HG03354 (cell line): Measurements from ENCODE around the gene VWA8.

ENCODE experiments used
- ATAC-seq: cut with Tn5 transposase; IDR thresholded peaks from one replicate; pipeline ENCODE4 v1.9.1; 2021; ENCODE audit warnings: mild to moderate bottlenecking; ENCODE audit not compliant: unreplicated experiment, poor library complexity, severe bottlenecking

The VWA8 gene

GRCh38 chr13:41960637-41961465 is at the start of gene VWA8:
VWA8 (minus strand) TSS chr13:41961109; CDS start chr13:41961015, 94 bp downstream.
- ATAC-seq: peak; percentile 93

GRCh38 chr13:42009057-42009456 is 48.1 kb upstream of the VWA8 start:
- no peak for ATAC-seq

DNA sequence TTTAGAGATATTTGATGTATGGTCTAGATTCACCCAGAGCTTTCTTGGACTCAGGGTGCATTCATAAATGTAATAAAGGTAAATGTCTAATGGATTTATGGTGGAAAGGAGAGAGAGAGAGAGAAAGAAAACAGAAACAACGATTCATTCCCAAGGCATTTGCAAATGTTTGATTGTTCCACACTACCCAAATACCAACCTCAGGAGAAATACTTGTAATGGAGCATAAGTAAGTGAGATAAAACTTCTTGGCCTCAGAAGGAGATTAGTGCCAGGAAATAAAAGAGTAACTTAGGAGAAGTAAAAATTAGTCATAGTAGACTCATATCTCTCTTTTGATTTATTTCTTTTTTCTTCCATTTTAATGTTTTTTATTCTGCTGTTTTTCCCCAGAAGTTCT is 46.9 kb upstream of the VWA8 start:
- no peak for ATAC-seq

- ATAC-seq: no peak
Observed at GRCh38 chr13:42002066-42002465, 41.2 kb upstream of the VWA8 start.

DNA sequence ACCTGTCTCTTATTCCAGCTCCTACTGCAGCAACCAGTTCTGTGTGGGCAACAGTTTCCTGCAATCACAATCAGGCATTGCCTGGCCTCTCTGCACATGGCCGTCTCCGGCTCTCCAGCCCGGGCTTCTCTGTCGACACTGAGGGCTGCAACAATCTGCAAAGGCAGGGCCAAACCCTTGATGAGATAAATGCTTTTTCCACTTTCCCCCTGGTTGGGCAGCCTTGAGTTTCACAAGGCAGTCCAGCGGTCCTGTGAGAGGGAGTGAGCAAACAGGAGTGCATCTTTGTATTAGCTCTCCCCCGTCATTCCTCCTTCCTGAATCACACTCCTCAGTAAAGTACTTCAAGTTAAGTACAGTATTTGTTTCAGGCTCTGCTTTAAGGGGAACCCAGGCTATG is 40.7 kb upstream of the VWA8 start:
- ATAC-seq: no peak

GRCh38 chr13:42000846-42001245 is 39.9 kb upstream of the VWA8 start:
- no peak for ATAC-seq

DNA sequence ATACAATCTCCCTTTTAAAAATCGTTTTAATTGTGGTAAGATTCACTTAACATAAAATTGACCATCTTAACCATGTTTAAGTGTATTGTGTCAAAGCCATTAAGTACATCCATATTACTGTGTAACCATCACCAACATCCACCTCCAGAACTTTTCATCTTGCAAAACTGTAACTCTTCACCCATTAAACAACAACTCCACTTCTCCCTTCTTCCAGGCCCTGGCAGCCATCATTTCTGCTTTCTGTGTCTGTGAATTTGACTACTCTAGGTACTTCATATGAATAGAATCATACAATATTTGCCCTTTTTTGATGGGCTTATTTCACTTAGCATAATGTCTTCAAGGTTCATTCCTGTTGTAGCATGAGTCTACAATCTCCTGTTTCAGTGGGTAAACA is 36.5 kb upstream of the VWA8 start:
- ATAC-seq: no peak

GRCh38 chr13:41995946-41996345 is 35.0 kb upstream of the VWA8 start:
- no peak for ATAC-seq

GRCh38 chr13:41995336-41995735 is 34.4 kb upstream of the VWA8 start:
- no peak for ATAC-seq

DNA sequence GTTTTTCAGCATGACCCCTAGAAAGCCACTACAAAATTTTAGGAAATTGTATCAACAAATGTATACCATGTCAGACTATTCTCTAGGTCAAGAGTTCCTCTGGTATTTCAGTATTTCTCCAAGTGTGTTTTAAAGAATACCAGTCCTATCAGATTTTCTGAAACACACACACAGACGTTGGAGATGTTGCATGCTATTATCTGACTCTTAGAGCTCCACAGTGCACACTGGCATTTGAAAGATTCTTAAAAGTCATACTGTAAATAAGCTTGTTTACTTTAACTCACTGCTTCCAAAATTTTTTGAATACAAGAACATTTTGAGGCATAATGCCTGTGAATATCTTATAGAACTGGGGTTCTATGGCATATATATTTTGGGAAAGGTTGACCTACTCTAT is 33.8 kb upstream of the VWA8 start:
- no peak for ATAC-seq

DNA sequence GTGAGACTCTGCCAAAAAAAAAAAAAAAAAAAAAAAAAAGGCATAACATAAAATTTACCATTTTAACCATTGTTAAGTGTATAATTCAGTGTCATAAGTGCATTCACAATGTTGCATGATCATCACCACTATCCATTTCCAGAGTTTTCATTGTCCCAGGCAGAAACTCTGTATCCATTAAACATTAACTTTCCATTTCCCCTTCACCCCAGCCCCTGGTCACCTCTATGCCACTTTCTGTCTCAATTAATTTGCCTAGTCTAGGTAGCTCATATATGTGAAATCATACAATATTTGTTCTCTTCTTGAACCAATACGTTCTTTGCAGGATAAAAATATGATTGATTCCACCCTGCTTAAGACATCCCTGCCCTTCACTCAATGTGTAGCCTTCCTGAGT is 31.0 kb upstream of the VWA8 start:
- no peak for ATAC-seq

DNA sequence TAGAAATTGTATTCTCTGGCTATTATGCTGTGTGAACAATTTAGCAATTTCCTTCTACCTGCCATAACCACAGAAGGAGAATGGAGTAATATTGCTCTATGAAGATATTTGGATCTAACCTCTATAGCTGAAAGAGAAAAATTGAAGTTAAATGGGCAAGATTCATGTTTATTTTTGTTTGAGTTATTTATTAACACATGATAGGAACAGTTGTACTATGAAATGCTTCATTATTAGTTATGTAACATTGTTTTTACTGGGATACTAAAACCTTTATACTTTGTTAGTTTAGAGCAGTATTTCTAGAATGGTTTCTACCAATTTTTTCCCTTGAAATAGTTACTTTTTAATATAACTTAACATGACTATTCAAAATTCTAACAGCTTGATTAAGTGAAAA is 27.3 kb upstream of the VWA8 start:
- no peak for ATAC-seq

DNA sequence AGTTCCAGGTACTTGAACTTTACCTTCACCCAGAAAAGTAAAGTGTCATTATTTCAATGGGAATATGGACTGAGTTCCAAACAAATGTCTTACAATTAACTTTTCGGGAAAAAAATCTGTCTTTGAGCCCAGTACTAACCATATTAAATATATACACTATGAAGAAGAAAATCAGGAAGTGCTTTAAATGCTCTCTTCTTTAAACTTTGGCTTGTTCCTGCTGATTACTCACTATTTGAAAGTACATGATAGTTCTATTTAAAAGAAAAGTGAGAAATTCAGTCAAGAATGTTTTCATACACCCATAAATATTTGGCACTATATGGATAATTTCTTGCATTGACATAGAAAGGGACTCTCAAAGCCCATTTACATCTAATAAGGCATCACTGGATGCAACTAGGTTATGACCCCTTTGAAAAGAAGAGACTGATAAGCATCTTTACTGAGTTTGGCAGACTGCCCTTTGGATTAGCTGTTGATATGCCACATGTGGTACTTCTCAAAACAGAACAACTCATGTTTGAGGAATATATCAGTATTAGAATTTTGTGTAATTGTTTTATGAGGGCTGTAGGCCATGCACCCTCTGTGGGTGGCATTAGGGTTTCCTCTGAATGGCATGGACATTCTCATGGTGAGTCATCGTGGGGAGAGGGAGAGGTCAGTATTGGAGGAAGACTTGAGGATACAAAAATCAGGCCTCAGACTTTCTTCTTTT is 25.0 kb upstream of the VWA8 start:
- ATAC-seq: no peak

DNA sequence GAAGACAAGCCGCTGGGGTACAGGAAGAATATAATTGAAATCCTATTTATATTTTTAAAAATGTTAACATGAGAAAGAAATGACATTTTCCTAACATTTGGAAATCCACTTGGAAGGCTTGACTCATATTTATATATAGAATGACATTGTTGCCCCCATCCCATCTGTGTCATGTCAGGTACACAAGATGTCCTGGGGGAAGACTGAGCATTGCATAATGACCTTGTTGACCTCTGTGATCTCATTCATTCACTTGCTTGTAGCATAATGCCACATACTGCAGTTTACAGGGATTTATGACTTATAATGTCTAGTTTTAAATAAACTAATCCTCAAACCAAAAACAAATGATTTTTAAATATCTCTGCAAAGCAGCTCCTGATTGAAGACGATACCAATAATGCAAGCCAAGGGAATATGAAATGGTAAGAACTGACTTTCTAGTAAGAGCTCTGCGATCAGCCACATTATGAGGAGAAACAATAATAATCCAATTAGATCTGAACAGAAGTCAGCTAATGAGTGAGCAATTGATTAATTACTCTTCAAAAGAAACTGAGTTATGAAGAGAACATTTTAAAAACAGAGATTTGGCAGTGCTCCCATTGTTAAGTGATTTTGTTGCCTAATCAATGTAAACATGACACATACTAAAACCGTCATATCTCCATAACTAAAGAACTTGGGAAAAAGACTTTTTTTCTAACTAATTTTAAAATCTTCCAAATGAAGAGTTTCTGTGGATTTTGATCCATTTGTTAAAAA is 21.2 kb upstream of the VWA8 start:
- ATAC-seq: no peak

DNA sequence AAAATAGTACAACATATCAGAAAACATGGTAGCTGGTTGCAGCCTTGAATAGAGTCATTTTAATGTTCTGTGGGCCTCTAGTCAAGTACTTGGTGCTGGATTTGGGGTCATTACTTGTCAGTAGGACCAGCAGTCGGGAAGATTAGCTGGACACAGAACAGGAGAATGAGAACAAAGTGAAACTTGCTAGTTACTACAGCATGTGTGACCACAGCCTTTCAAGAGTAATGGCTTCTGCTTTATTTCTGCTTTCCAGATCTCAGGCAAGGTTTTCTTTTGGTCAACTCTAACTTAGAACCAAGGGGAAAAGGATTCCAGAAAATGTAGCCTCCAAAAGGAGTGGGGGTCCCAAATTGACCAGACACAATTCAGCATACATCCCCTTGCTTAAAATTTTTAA is 17.1 kb upstream of the VWA8 start:
- no peak for ATAC-seq

DNA sequence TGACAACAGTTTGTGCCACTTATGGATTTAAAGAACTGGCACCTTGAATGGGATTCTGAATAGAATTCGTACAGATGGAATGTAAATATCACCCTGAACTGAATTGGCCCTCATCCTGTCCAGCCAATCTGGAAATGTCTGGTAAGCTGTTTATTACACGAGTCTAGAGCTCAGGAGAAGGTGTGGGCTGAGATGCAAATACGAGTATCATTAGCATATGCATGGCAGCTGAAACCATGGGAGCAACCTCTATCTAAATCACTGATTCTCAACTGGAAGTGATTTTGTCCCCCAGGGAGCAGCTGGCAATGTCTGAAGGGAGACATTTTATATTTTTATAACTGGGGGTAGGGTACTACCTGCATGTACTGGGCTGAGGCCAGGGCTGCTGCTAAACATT is 15.6 kb upstream of the VWA8 start:
- ATAC-seq: no peak

- no peak for ATAC-seq
Observed at GRCh38 chr13:41974262-41974900, 13.5 kb upstream of the VWA8 start.

DNA sequence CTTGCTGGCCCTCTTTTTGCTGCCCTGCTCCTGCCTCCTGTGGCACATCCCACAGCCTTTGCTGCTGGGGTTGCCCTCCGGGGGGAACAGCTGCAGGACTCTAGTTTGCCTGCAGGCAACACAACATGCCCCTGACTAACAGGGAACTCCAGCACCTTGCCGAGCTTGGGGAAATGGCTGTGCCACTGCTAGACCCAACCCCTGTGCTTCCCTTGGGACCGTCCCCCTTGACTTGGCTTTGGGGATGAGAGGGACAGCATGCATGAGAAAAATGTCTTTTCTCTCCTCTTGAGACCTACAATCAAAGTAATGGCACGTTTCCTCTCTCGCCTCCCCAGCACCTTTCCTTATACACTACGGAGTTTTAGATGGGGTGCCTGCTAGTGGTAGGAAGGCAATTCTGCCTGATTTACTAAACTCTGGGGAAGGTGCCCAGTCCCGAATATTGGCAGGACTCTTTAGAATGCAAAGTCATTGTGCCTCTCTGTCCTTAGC is 12.4 kb upstream of the VWA8 start:
- ATAC-seq: no peak

- no peak for ATAC-seq
Observed at GRCh38 chr13:41971848-41972247, 10.9 kb upstream of the VWA8 start.

- ATAC-seq: no peak
Observed at GRCh38 chr13:41970918-41971317, 10.0 kb upstream of the VWA8 start.
